K562 treated with DMSO at 1 percent for 24 hours (cell line): ENCODE data around the gene USP2. TPM values are rescaled to one million over a fixed set of nuclear protein-coding genes. Genes with fewer than 3 reads are reported as not detected.

Source experiments
- total RNA-seq: library from RNA; unstranded; fragments of 300-600 nt; gene quantifications from 2 replicates; pipeline ENCODE4 v1.2.3, GENCODE V29; 2022; ENCODE audit warnings: low read depth; ENCODE audit not compliant: insufficient read depth

The USP2 gene
- 7.8 and 8.0 TPM in 2 replicates for total RNA-seq

GRCh38 chr11:119381181-119381988 is at the start of gene USP2:
TSS of gene USP2 (minus strand) at chr11:119381690. CDS start at chr11:119373480, 8,210 bp downstream.

GRCh38 chr11:119422809-119423508 is 41.5 kb upstream of the USP2 start, which contains the start of gene THY1:
TSS of gene THY1 (minus strand) at chr11:119423172. CDS start at chr11:119420905, 2,267 bp downstream.

GRCh38 chr11:119346605-119347004 is 34.9 kb downstream of the USP2 start, which contains the start of gene MFRP:
TSS of gene MFRP (minus strand) at chr11:119346705. CDS start at chr11:119346513, 192 bp downstream.

GRCh38 chr11:119340335-119341221 is 40.9 kb downstream of the USP2 start, which contains the start of gene C1QTNF5:
TSS of gene C1QTNF5 (minus strand) at chr11:119340883. CDS start at chr11:119340397, 486 bp downstream.

GRCh38 chr11:119334174-119334930 is 47.1 kb downstream of the USP2 start, which contains the start of gene RNF26:
TSS of gene RNF26 (plus strand) at chr11:119334527. CDS start at chr11:119335123, 596 bp downstream.

GRCh38 chr11:119316729-119317591 is 64.5 kb downstream of the USP2 start, which contains the start of gene MCAM:
TSS of gene MCAM (minus strand) at chr11:119317130. CDS start at chr11:119317101, 29 bp downstream.

Other genes starting within 250 kb of the USP2 start
- gene ABCG4, start 232.6 kb downstream of the USP2 start, total RNA-seq, result not detected in 2 replicates
- gene NLRX1, start 213.0 kb downstream of the USP2 start, total RNA-seq, result 4.2 and 5.4 TPM in 2 replicates
- not detected in 2 replicates for gene NHERF4, start 196.2 kb downstream of the USP2 start, total RNA-seq
- gene CBL, start 175.4 kb downstream of the USP2 start, total RNA-seq, result 10.6 and 13.0 TPM in 2 replicates
- 33.0 and 34.9 TPM in 2 replicates for gene MCAM, start 64.6 kb downstream of the USP2 start, total RNA-seq
- gene RNF26, start 47.2 kb downstream of the USP2 start, total RNA-seq, result 69.1 and 69.4 TPM in 2 replicates
- 0.58 and 1.7 TPM in 2 replicates for gene C1QTNF5, start 40.8 kb downstream of the USP2 start, total RNA-seq
- gene MFRP, start 35.0 kb downstream of the USP2 start, total RNA-seq, result not detected in 2 replicates
- gene THY1, start 41.5 kb upstream of the USP2 start, total RNA-seq, result not detected in 2 replicates